Measurements from ENCODE around the gene CLOCK.

Gene CLOCK

GRCh38 chr4:55424791-55425190 is 121.9 kb downstream of the CLOCK start:
- H3K27ac ChIP-seq: no peak overlapping the region
- TF ChIP-seq ZFX (IDR thresholded peaks at IDR 0.05; ENCODE audit: borderline replicate concordance) (no peak), CTCF (IDR thresholded peaks at IDR 0.05) (no peak)

- no peak overlapping the region for H3K27ac ChIP-seq
- TF ChIP-seq CTCF (IDR thresholded peaks at IDR 0.05): no peak
- no peak for TF ChIP-seq ZFX (IDR thresholded peaks at IDR 0.05; ENCODE audit: borderline replicate concordance)
These were observed 130.5 kb downstream of the CLOCK start for GRCh38 chr4:55416176-55416575.

- H3K27ac ChIP-seq: no peak overlapping the region
- TF ChIP-seq ZFX (IDR thresholded peaks at IDR 0.05; ENCODE audit: borderline replicate concordance) (no peak), CTCF (IDR thresholded peaks at IDR 0.05) (no peak)
These were observed 135.1 kb downstream of the CLOCK start for GRCh38 chr4:55411621-55412020.

- TF ChIP-seq ZFX (IDR thresholded peaks at IDR 0.05; ENCODE audit: borderline replicate concordance): no peak
- no peak for TF ChIP-seq CTCF (IDR thresholded peaks at IDR 0.05)
- peak overlapping the region; percentile 3; the same call in 1 of the 2 replicates for H3K27ac ChIP-seq
These were observed 136.3 kb downstream of the CLOCK start for GRCh38 chr4:55410431-55410830.

GRCh38 chr4:55409468-55410171 is 137.1 kb downstream of the CLOCK start:
- peak overlapping the region; percentile 3; the same call in 1 of the 2 replicates for H3K27ac ChIP-seq

GRCh38 chr4:55407764-55408163 is 138.9 kb downstream of the CLOCK start:
- H3K27ac ChIP-seq: no peak overlapping the region
- no peak for TF ChIP-seq CTCF (IDR thresholded peaks at IDR 0.05)
- TF ChIP-seq ZFX (IDR thresholded peaks at IDR 0.05; ENCODE audit: borderline replicate concordance): no peak

More at GRCh38 chr4:55409468-55410171, 137.1 kb downstream of the CLOCK start:
- TF ChIP-seq ZFX (IDR thresholded peaks at IDR 0.05; ENCODE audit: borderline replicate concordance): no peak
- TF ChIP-seq CTCF (IDR thresholded peaks at IDR 0.05): no peak

- H3K27ac ChIP-seq: no peak overlapping the region
These were observed 139.6 kb downstream of the CLOCK start for GRCh38 chr4:55407119-55407518.

More at GRCh38 chr4:55407119-55407518, 139.6 kb downstream of the CLOCK start:
- no peak for TF ChIP-seq ZFX (IDR thresholded peaks at IDR 0.05; ENCODE audit: borderline replicate concordance)
- no peak for TF ChIP-seq CTCF (IDR thresholded peaks at IDR 0.05)

All from 22Rv1 (cell line).